GM19452 (cell line): ENCODE results near the gene KLHL40.

ENCODE experiments used
- ATAC-seq: cut with Tn5 transposase; IDR thresholded peaks from one replicate; pipeline ENCODE4 v1.9.1; 2021; ENCODE audit not compliant: unreplicated experiment

KLHL40 gene

GRCh38 chr3:42668413-42668760, 16.9 kb upstream of the KLHL40 start:
- ATAC-seq, result no peak

GRCh38 chr3:42668793-42669217, 16.5 kb upstream of the KLHL40 start:
- no peak for ATAC-seq

- ATAC-seq, result no peak
Observed at GRCh38 chr3:42670051-42670576, 15.2 kb upstream of the KLHL40 start.

DNA sequence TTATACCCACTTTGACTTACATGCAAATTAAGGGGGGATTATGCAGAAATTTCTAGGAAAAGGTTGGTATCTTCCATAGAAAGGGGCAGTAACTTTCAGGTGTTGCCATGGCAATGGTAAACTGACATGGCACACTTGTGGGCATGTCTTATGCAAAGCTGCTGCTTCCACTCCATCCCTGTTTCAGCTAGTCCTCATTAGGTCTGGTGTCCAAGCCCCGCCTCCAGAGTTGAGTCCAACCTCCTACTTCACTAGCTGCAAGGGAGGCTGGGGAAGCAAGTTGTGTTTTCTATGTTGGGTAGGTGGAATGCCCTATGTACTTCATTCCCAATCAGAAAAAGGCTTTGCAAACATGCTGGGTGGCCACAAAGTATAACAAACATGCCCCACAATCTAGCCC, 14.7 kb upstream of the KLHL40 start:
- no peak for ATAC-seq

GRCh38 chr3:42672515-42672914, 12.8 kb upstream of the KLHL40 start:
- no peak for ATAC-seq

- no peak for ATAC-seq
Observed at GRCh38 chr3:42673082-42673481, 12.3 kb upstream of the KLHL40 start.

DNA sequence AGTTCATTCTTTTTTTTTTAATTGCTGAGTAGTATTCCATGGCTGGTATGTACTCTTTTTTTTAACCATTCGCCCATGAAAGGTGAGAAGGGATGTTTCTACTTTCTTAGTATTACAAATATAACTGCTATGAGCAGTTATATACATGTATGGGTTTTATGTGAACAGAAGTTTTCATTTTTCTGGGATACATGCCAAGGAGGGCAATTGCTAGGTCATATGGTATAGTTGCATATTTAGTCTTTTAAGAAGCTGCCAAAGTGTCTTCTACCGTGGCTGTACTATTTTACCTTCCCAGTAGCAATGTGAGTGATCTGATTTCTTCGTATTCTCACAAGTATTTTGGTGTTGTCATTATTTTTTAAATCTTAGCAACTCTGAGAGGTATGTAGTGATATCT, 11.2 kb upstream of the KLHL40 start:
- ATAC-seq, result no peak

- no peak for ATAC-seq
Observed at GRCh38 chr3:42675909-42676308, 9.4 kb upstream of the KLHL40 start.

- ATAC-seq, result no peak
Observed at GRCh38 chr3:42678447-42678846, 6.9 kb upstream of the KLHL40 start.

DNA sequence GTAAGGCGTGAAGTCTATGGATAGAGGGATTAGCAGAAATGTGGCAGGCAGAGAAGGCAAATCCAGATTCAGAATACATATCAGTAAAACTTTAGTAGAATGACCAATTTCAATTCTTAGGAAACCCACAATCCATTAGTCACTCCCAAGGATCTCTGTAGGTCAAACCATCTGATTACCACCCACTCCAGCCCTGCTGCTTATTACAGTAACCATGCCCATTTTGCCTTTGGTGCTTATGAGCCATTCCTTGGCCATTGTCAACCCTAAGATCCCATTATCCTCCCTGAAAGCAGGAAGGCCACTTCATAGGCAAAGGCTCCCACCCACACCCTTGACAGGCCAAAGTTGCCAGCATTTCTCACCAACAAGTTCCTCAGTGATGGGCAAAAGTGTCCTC, 5.1 kb upstream of the KLHL40 start:
- ATAC-seq, result no peak

DNA sequence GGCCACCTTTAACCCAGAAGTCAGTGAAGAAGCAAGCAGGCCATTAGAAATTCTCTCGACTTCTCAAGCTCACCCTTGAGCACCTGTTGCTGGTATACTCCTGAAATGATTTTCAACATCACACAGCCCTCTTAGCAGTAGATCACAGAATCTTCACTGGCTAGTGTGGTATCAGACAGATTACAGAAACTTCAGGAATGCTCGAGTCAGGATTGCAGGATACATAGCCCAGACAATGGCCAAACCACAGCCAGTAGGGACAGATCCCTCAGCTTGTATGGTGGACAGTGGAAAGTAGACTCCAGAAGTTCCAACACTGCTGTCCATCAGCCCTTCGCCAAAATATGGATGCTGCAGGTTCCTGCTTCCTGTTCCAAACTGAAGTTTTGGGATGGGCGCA, 4.5 kb upstream of the KLHL40 start:
- ATAC-seq, result no peak

DNA sequence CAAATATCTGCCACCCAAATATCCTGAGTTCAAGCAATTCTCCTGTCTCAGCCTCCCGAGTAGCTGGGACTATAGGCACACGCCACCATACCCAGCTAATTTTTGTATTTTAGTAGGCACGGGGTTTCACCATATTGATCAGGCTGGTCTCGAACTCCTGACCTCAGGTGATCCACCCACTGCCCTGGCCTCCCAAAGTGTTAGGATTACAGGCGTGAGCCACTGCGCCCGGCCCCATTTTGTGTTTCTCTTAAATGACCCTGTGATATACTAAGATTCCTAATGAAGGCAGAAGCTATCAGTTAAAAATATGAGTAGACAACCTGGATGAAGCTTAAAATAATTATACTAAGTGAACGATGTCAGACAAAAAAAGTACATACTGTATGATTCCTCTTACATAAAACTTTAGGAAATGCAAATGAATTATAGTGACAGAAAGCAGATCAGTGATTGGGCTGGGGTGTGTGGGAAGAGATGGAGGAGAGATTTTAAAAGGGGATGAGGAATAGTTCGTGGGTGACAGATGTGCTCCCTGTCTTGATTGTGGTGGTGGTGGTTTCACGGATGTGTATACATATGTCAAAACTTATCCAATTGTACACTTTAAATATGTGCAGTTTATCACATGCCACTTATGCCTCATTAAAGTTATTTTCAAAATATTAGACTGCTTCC, 3.8 kb upstream of the KLHL40 start:
- ATAC-seq, result no peak

DNA sequence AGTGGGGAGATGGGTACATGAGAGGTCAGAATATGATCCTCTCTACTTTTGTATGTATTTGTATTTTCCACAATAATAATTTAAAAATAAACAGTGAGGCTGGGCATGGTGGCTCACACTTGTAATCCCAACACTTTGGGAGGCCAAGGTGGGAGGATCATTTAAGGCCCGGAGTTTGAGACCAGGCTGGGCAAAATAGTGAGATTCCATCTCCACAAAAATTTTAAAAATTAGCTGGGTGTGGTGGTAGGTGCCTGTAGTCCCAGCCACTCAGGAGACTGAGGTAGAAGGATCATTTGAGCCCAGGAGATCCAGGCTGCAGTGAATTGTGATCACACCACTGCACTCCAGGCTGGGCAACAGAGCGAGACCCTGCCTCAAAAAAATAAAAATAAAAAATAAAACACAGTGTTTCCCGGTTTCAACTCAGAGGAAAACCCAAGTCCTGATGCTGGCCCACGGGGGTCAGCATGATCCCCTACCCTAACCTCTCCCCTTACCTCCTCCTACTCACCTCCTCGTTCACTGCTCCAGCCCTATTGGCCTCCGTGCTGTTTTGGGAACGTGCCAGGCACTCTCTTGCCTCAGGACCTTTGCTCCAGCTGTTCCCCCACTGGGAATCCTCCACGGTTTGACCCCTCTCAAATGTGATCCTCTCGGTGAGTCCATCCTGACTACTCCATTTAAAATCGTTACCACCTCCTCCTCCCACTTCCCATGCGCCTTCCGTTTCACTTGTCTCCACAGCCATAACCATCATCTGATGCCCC, 2.9 kb upstream of the KLHL40 start:
- ATAC-seq, result no peak

DNA sequence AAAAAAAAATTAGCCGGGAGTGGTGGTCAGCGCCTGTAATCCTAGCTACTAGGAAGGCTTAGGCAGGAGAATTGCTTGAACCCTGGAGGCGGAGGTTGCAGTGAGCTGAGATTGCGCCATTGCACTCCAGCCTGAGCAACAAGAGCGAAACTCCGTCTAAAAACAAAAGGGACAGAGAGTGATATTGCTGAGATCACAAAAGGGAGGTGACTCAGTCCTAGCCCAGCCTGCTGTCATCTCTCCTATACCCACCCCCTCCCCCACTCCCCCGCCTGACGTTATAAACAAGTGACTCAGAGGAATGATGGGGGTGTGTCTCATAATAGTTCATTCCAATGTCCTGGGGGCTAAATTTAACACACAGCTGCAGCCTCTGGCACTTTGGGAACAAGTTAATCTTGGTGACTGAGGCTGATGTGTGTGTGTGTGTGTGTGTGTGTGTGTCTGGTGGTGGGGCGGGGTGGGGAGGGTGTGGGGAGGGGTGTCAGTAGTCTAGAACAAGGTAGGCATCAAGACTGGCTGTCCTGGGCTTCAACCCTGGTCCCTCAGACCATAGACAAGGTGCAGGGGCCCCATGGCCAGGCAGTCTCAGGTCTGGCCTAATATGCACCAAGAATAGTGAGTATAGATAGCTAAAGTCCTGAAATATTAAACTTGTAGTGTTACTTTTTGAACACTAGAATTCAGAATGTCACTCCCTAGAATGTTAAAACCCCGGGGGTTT, 1.3 kb upstream of the KLHL40 start:
- no peak for ATAC-seq

DNA sequence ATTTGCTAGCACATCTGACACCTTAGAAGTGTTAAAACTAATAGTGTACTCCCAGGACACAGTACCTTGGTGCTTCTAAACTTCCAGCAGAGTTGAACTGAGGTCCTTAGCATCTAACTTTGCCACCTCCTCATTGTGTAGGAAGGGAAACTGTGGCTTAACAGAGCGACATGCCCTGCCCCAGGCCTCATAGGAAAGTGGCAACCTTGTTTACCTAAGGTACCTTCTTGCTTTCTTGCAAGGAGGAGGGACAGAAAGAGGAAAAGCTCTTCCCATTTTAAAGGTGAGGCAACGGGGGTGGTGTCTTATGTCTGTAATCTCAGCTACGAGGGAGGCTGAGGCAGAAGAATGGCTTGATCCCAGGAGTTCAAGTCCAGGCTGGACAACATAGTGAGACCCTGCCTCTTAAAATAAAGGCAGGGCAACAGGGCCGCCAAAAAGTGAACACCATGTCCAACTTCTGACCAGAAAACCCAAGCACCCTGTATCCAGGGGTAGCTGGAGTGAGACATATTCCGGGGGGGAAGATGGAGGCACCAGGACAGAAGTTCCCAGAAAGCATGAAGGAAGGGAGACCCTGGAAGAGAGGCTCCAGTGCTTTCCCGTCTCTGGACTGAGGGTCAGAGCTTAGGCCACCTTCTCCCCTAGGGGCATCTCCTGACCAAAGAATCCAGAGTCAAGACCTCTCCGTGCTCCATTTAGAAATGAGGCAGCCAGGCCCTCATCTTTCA, 540 bp upstream of the KLHL40 start:
- no peak for ATAC-seq

GRCh38 chr3:42685891-42686820, 819 bp downstream of the KLHL40 start:
- no peak for ATAC-seq

GRCh38 chr3:42686832-42687650, 1.7 kb downstream of the KLHL40 start:
- no peak for ATAC-seq

DNA sequence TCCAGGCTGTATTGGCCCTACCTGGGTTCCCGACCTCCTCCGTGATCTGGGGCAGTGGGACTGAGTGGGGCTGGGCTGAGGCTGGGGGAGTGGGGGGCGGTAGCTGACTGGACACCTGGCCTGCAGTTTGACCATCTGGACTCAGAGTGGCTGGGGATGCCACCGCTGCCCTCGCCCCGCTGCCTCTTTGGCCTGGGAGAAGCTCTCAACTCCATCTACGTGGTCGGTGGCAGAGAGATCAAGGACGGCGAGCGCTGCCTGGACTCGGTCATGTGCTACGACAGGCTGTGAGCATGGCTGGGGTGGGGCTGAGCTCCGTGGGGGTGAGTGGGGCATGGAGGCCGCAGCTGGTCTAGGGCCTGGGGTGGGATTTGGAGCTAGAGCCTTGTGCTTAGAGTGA, 2.7 kb downstream of the KLHL40 start:
- no peak for ATAC-seq
